NCI-H2196 treated with DMSO at 0.1 percent for 48 hours (cell line): ENCODE results near the gene GRIK4.

Experiments used
- DNase-seq: peaks from one replicate; lab custom pipeline; 2025; ENCODE audit not compliant: unreplicated experiment; lab: John Stamatoyannopoulos, UW

Gene GRIK4

DNA sequence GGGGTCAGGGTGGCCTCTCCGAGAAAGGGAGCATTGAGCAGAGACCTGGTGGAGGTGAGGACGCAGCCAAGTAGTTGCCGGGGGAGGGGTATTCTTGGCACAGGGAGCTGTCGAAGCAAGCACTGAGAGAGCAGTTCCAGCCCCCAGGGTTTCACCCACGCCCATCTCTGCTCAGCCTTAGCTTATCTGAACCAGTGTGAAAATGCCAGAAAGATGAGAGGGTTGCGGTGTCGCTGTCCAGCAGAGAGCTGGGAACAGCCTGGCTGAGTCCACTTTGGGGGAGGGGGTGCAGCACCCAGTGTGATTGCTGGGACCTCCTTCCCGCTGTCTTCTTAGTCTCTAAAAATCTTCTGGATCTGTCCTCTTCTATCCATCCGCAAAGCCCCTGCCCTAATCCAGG lies 389.1 kb downstream of the GRIK4 start:
- DNase-seq: no peak

- DNase-seq: no peak
Observed at GRCh38 chr11:120903686-120904085, 392.1 kb downstream of the GRIK4 start.

DNA sequence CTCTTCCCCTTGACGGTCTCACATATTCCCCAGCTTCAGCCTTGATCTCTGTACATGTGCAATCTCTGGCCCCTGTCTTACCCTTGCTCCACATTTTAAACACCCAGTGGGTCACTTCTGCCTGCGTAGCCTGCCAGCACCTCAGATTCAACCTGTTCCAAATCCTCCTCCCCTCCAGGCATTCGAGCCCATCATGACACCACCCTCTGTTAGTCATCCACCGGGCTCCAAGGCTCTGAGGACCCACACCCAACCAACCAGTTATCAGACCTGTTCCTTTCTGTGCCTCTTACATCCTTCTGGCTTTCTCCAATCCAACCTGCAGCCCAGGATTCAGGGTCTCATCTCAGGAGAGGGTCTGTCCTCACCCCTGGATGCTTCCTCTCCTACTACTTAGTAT lies 392.6 kb downstream of the GRIK4 start:
- no peak for DNase-seq

DNA sequence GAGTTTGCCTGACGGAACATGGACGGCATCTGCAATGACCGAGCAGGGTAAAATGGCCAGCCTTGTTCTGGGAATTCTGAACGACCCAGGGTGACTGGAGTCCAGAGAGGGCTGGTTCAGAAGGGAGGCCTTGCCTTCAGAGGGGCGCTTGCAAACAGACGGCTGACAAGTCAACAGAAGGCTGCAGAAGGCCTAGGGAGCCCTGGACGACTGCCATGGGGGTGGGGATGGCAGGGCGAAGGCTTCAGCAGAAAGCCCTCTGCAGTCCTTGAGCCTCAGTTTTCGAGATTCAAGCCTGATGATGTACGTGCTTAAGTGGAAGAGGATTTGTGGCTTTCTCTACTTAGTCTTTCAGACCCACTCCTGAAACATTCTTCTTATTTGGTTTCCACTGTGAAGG lies 395.2 kb downstream of the GRIK4 start:
- no peak for DNase-seq

DNA sequence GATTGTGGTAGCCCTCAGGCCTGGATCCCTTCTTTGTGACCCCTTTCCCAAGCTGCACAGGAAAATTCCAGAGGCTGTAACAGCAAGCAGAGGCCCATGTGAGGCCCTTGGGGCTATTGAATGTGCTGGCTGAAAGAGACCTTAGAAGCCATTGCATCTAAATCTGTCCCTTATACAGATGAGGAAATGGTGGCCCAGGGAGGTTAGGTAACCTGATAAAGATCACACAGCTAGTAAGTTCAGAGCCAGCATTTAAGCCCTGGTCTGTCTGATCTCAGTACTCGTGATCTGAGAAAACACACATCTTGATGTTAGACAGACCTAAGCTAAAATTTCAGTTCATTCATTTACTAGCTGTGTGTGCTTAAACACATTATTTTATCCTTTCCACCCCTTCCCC lies 396.4 kb downstream of the GRIK4 start:
- no peak for DNase-seq

DNA sequence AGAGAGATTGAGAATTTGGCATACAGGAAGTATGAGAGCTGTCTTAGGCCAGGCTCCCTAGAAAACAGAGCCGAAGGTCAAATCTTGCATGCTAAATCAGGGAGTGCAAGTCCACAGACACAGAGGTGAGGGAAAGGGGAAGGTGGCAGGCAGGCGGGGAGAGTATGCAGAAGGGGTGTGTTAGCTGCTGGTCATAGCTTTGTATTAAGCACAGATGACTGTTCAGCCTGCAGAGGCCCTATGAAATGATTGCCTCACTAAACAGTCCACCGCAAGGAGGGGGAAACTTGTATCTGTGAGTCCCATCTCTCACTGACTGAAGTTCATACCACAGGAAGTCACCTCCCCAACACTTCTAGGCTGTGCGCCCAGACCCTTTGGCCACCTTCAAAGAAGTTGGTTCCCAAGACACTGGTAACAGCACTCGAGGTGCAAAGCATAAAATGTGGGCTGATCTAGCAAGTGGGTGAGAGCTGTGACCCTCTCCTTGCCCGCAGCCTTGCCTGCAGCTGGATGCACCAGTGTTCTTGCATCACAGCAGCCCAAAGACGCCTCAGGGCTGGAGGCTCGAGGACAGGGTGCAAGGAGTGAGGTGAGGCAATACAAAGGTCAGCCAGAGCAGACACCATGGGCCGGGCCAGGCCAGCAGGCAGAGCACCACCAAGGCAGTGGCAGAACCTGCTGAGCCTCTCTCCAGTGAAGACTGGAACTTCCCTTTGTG lies 397.1 kb downstream of the GRIK4 start:
- DNase-seq: no peak

GRCh38 chr11:120909676-120910416 lies 398.3 kb downstream of the GRIK4 start:
- DNase-seq: no peak

DNA sequence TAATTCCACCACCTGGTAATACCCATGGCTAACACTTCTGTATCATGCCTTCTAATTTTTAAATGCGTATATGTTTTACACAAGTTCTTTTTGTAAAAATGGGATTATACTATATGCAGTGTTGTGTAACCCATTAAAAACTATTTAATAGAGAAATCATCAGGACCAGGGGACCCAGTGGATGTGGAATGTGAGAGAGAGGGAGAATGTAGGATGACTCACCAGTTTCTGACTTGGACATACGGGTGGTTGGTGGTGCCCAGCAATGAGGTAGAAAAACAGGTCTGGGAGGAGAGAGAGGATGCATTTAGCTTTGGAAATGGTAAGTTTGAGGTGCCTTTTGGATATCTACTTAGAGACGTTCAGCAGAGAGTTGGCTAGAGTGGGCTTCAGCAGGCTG lies 400.4 kb downstream of the GRIK4 start:
- no peak for DNase-seq

DNA sequence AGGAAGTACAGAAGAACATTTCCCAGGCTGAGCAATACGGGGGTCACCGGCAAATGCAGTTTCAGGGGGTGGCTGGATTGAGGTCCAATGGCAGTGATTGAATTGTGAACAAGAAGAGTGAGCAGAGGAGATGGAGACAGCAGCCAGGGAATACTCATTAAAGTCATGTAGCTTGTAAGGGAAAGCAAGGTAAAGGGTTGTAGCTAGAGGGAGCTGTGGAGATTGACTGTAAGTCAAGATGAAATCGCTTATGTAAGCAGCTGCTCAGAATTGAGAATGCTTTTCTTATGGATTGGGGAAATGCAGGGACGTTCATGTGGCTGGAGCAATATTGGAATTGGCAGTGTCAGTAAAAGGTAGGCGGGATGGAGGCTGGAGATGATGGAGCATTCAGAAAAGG lies 401.0 kb downstream of the GRIK4 start:
- peak; percentile 3 for DNase-seq

DNA sequence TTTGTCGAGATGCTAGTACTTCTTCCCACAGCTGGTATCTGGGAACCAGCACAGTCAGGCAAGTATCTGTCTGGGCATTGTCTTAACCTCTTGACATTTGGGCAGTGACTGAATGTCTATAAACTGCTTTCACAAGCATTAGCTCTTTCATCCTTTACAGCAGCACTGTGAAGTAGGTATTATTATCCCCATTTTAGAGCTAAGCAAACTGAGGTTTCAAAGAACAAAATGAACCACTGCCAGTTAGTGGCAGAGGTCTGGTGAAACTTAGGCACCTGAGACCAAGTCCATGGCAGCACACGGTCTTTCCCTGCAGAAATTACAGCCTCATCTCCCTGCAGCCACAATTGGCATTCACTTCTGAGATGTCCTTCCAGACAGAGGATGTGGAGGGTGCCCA lies 401.4 kb downstream of the GRIK4 start:
- DNase-seq: no peak

- DNase-seq: no peak
Observed at GRCh38 chr11:120914021-120914420, 402.5 kb downstream of the GRIK4 start.

DNA sequence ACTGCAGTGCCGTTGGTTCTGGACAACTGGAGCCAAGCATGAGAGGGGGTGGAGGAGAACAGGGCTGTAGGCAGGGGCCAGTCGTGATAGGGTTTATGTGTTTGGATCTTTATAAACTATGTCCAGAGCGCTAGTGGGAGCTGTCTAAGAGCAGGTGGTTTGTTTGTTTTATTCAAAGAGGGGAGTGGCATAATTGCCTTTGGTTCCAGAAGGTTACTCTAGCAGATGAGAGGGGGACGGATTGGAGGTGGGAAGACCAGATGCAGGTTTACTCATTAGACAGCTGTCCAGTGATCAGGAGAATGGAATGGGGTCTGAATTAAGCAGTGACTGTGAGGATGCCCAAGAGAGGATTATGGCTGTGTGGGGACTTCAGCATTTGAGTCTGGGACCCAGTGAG lies 403.1 kb downstream of the GRIK4 start:
- no peak for DNase-seq

DNA sequence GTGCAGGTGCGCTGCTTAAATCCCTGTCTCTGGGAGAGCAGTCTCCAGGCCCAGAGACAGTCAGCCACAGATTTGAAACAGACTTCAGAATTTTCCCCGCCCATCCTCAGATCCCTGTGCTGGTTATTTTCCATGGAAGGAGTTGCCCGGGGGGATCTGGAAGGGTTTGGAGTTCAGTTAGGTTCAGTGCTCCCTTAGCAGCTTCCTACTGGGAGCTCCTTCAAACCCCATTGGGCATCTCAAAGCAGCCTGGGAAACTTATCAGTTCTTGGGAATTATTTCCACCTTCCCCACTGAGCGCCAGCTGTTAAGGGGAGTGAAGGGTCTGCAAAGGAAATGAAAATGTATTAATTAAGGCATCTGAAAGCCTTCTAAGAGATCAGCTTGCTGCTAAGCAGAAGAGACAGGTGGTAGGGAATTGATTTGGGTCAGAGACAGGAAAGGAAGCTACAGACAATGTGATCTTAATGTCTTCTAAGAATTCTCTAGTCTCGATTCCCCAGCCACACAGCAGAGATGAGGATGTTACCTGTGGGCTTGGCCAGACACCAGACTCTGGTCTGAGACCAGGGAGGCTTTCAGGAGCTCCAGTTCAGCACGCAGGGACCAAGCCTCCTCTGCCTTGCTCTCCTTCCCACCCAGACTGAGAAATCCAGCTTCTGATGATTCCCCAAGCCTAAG lies 406.2 kb downstream of the GRIK4 start:
- no peak for DNase-seq

GRCh38 chr11:120918257-120918656 lies 406.7 kb downstream of the GRIK4 start:
- DNase-seq: no peak

DNA sequence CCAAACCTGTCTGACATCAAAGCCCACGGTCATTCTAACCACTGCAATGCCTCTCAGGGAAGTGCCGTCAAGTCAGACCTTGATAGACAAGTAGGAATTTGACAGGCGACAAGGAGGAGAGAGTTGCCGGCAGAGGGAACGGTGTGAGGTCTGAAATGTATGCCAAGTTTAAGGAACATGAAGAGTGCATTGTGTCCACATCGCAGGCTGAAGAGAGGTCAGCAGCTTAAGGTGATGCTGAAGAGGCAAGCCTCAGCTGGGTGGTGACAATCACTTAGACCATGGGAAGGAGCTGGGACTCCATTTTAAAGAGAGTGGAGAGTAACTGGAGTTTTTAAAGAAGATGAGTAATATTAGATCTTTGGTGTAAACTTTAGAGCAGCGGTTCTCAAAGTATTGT lies 407.5 kb downstream of the GRIK4 start:
- no peak for DNase-seq

- DNase-seq: no peak
Observed at GRCh38 chr11:120919566-120919965, 408.0 kb downstream of the GRIK4 start.

- DNase-seq: no peak
Observed at GRCh38 chr11:120923866-120924508, 412.4 kb downstream of the GRIK4 start.

DNA sequence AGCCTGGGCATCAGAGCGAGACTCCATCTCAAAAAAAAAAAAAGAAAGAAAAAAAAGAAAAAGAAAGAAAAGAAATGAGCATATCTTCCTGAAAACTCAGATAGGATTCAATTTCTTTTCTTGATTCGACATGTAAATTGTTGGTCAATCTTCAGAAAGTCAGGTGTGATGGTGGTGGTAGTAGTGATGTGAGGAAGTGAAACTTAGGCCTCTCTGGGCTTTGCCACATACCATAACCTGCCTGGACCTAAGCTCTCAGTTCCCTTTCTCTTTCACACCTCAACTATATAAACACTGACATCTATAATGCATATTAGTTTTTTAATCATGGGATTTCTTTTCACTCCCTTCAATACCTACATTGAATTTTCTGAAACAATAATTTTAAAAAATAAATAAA lies 414.4 kb downstream of the GRIK4 start:
- no peak for DNase-seq

DNA sequence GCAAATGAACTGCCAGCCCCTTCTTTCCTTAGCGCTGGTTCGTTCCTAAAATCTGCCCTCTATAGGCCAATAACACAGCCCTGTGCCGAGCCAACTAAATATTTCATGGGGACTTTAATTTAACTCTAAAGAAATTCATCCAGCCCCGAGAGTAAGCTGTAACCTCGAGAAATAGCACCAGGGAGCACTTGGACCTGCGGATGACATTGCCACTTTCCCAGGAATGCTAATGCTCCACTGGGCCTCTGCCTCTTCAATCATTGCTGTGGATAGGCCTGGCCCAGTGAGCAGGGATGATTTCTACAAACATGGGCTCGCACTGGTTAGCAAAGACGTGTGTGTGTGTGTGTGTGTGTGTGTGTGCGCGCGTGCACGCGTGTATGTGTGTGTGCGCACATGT lies 417.1 kb downstream of the GRIK4 start:
- no peak for DNase-seq

DNA sequence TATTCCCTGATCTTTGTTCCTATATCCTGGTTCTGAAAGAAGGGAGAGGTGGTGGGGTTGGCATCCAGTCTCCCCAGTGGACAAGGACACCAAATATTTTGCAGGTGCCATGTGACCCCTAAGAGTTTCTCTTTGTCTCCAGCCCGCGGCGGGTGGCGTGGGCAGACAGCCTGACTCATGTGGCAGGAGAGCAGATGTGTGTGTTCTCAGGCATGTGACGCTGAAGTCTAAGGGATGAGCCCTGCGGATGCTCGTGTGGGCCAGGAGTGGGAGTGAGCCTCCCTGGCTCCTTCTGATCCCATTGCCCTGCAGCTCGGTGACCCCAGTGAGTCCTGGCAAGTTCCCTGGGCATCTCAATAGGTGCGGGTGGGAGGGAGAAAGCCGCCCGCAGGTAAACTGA lies 417.5 kb downstream of the GRIK4 start:
- no peak for DNase-seq

GRCh38 chr11:120929664-120930154 lies 418.2 kb downstream of the GRIK4 start:
- DNase-seq: peak; percentile 24
